Measurements from ENCODE around the gene PFKL.

The PFKL gene

GRCh38 chr21:44310628-44311507, 11.0 kb downstream of the PFKL start:
- H3K4me3 ChIP-seq (ENCODE audit: low read depth, low read length): no peak overlapping the region

- H3K4me3 ChIP-seq (ENCODE audit: low read depth, low read length): no peak overlapping the region
Measured at GRCh38 chr21:44312089-44312488, 12.2 kb downstream of the PFKL start.

- no peak overlapping the region for H3K4me3 ChIP-seq (ENCODE audit: low read depth, low read length)
Measured at GRCh38 chr21:44312716-44313115, 12.9 kb downstream of the PFKL start.

GRCh38 chr21:44313451-44313850, 13.6 kb downstream of the PFKL start:
- no peak overlapping the region for H3K4me3 ChIP-seq (ENCODE audit: low read depth, low read length)

GRCh38 chr21:44314128-44314527, 14.3 kb downstream of the PFKL start:
- H3K4me3 ChIP-seq (ENCODE audit: low read depth, low read length): no peak overlapping the region

- no peak overlapping the region for H3K4me3 ChIP-seq (ENCODE audit: low read depth, low read length)
Measured at GRCh38 chr21:44314561-44314960, 14.7 kb downstream of the PFKL start.

GRCh38 chr21:44315691-44316203, 15.9 kb downstream of the PFKL start:
- no peak overlapping the region for H3K4me3 ChIP-seq (ENCODE audit: low read depth, low read length)

GRCh38 chr21:44316277-44316900, 16.5 kb downstream of the PFKL start:
- H3K4me3 ChIP-seq (ENCODE audit: low read depth, low read length): no peak overlapping the region

- no peak overlapping the region for H3K4me3 ChIP-seq (ENCODE audit: low read depth, low read length)
Measured at GRCh38 chr21:44317241-44317782, 17.5 kb downstream of the PFKL start.

- H3K4me3 ChIP-seq (ENCODE audit: low read depth, low read length): no peak overlapping the region
Measured at GRCh38 chr21:44317871-44318270, 18.0 kb downstream of the PFKL start.

- no peak overlapping the region for H3K4me3 ChIP-seq (ENCODE audit: low read depth, low read length)
Measured at GRCh38 chr21:44318489-44319285, 18.8 kb downstream of the PFKL start.

- no peak overlapping the region for H3K4me3 ChIP-seq (ENCODE audit: low read depth, low read length)
Measured at GRCh38 chr21:44319407-44320065, 19.7 kb downstream of the PFKL start.

- no peak overlapping the region for H3K4me3 ChIP-seq (ENCODE audit: low read depth, low read length)
Measured at GRCh38 chr21:44320847-44321246, 21.0 kb downstream of the PFKL start.

GRCh38 chr21:44321846-44322450, 22.1 kb downstream of the PFKL start:
- no peak overlapping the region for H3K4me3 ChIP-seq (ENCODE audit: low read depth, low read length)

GRCh38 chr21:44322621-44323325, 22.9 kb downstream of the PFKL start:
- no peak overlapping the region for H3K4me3 ChIP-seq (ENCODE audit: low read depth, low read length)

GRCh38 chr21:44323591-44323990, 23.7 kb downstream of the PFKL start:
- H3K4me3 ChIP-seq (ENCODE audit: low read depth, low read length): no peak overlapping the region

GRCh38 chr21:44324106-44324853, 24.4 kb downstream of the PFKL start:
- H3K4me3 ChIP-seq (ENCODE audit: low read depth, low read length): no peak overlapping the region

GRCh38 chr21:44324854-44325107, 24.9 kb downstream of the PFKL start:
- no peak overlapping the region for H3K4me3 ChIP-seq (ENCODE audit: low read depth, low read length)
